ENCODE data around the gene EPHA7.

- TF ChIP-seq MXI1 (IDR thresholded peaks at IDR 0.05; ENCODE audit: borderline replicate concordance, low read depth, low read length) = no peak
- TF ChIP-seq RFX5 (IDR thresholded peaks at IDR 0.05; ENCODE audit: low read depth, low read length) = no peak
- no peak for TF ChIP-seq POLR2A (IDR thresholded peaks at IDR 0.05; ENCODE audit: low read depth, low read length)
- no peak for TF ChIP-seq RCOR1 (IDR thresholded peaks at IDR 0.05; ENCODE audit: insufficient replicate concordance, low read length)
- no peak for TF ChIP-seq CTCF (conservative IDR thresholded peaks at IDR 0.05; ENCODE audit: low read depth, low read length)
Measured at GRCh38 chr6:93373445-93373844, 45.9 kb downstream of the EPHA7 start.
